HG03159 (cell line): Measurements from ENCODE around the gene CLTCL1.
"Not testable (repeated sequence)": the region's sequence is repeated elsewhere in the genome, so short reads cannot be mapped to it uniquely, and the experiment has no call there.

Source experiments
- ATAC-seq: cut with Tn5 transposase; IDR thresholded peaks from one replicate; pipeline ENCODE4 v1.9.1; 2021; ENCODE audit warnings: mild to moderate bottlenecking, moderate library complexity; ENCODE audit not compliant: unreplicated experiment

The CLTCL1 gene

DNA sequence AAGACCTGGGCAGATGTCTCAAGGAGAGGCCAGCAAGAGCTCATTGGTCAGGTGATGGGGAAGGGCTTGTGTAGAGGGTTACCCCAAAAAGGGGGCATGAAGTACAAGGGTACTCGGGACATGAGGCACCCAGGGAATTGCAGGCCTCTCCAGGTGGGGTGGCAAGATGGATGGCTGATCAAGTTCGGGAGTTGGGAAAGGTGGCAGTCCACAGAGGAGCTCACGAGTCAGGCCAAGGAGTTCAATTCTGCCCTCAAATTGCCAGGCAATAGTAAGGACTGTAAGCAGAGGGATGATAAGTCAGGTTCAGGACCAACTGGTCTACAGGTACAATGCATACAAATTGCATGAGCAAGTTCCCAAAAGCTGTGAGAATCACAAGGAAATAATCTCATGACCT, 70.7 kb downstream of the CLTCL1 start:
- ATAC-seq, result no peak

- ATAC-seq, result no peak
Observed at GRCh38 chr22:19218541-19219233, 72.8 kb downstream of the CLTCL1 start.

DNA sequence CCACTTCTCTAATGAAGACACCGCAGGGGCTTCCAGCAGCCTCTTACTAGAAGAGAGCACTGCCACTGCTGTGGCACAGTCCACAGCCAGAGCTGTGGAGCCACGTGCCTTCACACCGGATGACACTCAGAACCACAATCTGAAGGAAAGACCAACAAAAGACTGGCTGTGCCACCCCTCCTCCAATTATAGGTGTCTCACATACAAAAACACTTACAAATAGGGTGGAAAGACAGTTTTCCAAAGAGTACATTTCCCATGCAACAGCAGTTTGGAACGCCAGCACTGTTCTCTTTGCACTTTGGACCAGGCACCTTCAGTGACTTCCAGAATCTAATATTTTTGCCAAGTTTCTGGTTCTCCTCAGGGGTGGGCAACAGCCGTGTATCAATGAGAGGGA, 74.9 kb downstream of the CLTCL1 start:
- ATAC-seq, result no peak

DNA sequence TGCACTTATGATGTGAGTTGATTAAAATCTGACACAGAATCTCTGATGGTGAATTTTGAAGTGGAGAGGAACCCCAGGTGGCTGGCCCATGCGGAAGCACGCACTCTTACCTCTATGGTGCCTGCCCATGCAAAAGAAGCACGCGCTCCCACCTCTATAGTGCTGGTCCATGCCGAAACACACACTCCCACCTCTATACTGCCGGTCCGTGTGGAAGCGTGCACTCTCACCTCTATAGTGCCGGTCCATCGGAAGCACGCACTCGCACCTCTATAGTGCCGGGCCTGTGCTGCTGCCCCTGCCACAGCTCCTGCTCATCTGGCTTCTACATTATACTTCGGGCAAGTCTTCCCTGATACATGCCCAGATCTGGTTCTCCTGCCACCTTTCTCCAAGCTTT, 76.2 kb downstream of the CLTCL1 start:
- ATAC-seq, result no peak

GRCh38 chr22:19214078-19214473, 77.4 kb downstream of the CLTCL1 start:
- ATAC-seq, result no peak

GRCh38 chr22:19213442-19214077, 78.0 kb downstream of the CLTCL1 start:
- no peak for ATAC-seq

DNA sequence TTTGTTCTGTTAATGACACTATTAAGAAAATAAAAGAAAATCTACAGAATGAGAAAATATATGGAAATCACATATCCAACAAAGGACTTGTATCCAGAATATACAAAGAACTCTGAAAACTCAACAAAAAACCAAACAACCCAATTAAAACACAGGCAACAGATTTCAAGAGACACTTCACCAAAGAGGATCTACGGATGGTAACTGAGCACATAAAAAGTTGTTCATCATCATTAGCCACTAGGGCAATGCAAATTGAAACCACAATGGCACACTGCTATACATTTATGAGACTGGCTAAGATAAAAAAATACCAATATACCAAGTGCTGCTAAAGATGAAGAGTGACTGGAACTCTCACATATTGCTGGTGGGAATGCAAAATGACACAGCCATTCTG, 78.5 kb downstream of the CLTCL1 start:
- no peak for ATAC-seq

- no peak for ATAC-seq
Observed at GRCh38 chr22:19212302-19212870, 79.1 kb downstream of the CLTCL1 start.

GRCh38 chr22:19210188-19210587, 81.3 kb downstream of the CLTCL1 start:
- no peak for ATAC-seq

- no peak for ATAC-seq
Observed at GRCh38 chr22:19208287-19208847, 83.2 kb downstream of the CLTCL1 start.

DNA sequence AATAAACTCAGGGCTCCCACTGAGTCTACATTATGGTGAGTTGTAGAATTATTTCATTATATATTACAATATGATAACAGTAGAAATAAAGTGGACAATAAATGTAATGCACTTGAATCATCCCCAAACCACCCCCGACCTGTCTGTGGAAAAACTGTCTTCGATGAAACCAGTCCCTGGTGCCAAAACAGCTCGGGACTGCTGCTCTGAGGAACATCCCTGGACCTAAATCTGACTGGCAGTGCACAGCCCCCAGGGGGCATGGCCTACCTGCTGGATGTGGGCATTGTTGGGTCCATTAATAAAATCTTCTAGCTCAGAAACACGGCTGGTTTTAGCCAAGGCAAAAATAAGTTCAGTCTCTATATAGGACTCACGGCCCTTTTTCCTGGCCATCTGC, 83.6 kb downstream of the CLTCL1 start:
- ATAC-seq, result no peak

DNA sequence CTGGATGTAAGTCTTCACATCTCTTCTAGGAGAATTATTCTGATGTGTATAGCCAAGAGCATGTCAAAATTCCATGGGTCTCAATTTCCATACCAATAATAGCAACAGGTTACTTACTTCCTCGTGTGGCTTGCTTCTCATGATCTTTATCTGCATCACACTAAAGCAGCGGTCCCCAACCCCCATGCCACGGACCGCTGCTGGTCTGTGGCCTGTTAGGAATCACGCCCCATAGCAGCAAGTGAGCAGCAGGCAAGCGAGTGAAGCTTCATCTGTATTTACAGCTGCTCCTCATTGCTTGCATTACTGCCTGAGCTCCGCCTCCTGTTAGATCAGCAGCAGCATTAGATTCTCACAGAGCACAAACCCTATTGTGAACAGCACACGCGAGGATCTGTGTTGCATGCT, 84.1 kb downstream of the CLTCL1 start:
- no peak for ATAC-seq

GRCh38 chr22:19206287-19206686, 85.2 kb downstream of the CLTCL1 start:
- ATAC-seq, result no peak

DNA sequence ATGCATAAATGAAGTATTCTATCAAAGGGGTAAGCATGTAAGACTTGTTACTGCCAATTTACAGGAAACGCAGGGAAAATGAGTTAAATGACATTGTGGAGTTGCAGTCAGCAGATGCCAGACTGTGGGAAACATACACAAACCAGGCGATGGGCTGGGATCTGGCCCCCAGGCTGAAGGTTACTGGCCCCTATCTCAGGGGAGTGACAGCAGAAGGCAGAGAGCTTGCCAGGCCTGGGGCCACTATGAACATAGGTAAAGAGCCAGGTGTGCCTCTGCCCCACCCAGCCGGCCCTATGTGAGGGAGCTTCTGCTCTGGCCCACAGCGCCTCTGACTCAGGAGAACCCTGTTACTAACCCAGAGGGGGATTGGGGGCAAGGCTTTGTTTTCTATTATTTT, 86.9 kb downstream of the CLTCL1 start:
- no peak for ATAC-seq

DNA sequence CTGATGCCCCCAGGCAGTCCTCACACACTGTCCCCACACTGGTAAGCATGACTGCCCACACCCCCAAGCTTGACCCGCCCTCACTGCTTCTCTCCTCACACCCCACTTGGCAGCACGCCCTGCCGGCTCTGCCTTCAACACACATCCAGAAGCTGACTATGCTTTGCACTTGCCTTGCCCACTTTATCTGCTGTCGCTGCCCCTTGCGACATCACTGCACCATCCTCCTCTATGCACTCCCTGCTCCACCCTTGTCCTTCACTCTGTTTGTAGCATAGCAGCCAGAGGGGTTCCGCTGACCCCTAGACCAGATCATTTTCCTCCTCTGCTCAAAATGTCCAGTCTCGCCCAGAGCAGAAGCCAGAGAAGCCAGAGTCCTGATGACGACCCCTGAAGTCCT, 87.7 kb downstream of the CLTCL1 start:
- no peak for ATAC-seq

DNA sequence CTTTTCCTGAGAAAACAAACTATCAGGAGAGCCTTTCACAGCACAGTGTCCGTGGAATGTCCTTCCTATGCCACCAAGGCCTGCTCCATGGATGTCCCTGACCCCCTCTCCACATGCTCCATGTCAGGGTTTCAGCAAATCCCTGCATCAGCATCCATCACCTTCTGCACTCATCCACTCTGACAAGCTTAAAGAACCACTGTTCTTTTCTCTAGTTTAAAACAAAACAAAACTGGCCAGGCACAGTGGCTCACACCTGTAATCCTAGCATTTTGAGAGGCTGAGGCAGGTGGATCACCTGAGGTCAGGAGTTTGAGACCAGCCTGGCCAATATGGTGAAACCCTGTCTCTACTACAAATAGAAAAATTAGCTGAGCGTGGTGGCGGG, 88.7 kb downstream of the CLTCL1 start:
- ATAC-seq, result not testable (repeated sequence)

DNA sequence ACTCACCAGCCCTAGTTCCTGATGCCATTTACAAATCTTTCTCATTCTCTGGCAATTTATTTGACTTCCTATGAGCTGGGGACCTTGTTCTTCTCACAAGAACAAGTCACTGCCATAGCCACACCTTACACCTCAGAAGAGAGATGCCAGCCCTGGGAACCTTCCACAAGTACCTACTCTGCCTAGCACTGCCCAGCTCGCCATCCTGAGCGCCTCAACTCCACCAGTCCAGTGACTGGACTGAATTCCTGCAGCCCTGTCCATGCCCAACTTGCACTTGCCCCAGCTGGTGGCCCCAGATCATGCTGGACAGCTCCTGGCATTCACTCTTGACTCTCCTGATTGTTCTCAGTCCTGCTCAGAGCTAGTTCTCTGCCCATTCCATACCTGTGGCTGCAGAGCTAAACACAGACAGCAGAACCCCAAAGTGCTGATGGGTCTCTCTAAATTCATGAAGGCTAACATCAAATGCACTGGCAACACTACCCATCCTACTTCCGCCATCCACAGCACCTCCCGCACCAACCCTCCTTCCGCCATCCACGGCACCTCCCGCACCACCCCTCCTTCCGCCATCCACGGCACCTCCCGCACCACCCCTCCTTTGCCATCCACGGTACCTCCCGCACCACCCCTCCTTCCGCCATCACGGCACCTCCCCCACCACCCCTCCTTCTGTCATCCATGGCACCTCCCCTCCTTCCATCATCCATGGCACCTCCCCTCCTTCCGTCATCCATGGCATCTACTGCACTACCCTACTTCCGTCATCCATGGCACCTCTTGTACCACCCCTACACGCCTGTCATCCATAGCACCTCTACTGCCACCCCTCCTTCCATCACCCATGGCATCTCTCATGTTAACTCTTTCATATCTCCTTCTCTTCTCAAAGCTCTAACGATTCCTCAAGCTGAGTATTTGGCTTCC, 89.4 kb downstream of the CLTCL1 start:
- no peak for ATAC-seq

GRCh38 chr22:19201130-19201868, 90.2 kb downstream of the CLTCL1 start:
- no peak for ATAC-seq

- ATAC-seq, result no peak
Observed at GRCh38 chr22:19199479-19199878, 92.0 kb downstream of the CLTCL1 start.
